ENCODE data around the gene RBFA.

RBFA gene

GRCh38 chr18:80042785-80043184 is 8.6 kb downstream of the RBFA start:
- Histone ChIP-seq H3K9me3 (ENCODE audit: control insufficient read depth, low read length) (no peaks in the 10 kb centered on the region), H3K27ac (no peak overlapping the region), H3K27me3 (ENCODE audit: control insufficient read depth, insufficient read depth, low read length) (no peaks in the 10 kb centered on the region), H3K9ac (no peak overlapping the region), H3K4me2 (ENCODE audit: low read length) (no peak overlapping the region), H3K36me3 (ENCODE audit: control insufficient read depth, insufficient read depth, low read length) (no peaks in the 10 kb centered on the region), H3K4me3 (ENCODE audit: low read depth, low read length) (no peak overlapping the region), H2AFZ (no peak overlapping the region), H3K4me1 (no peaks in the 10 kb centered on the region), H3K79me2 (no peaks in the 10 kb centered on the region)
- TF ChIP-seq CTCF (IDR thresholded peaks at IDR 0.05) = no peak

GRCh38 chr18:80044072-80044471 is 9.8 kb downstream of the RBFA start:
- no peak overlapping the region for H3K4me3 ChIP-seq (ENCODE audit: low read depth, low read length)
- no peak overlapping the region for H3K27ac ChIP-seq
- H3K9me3 ChIP-seq (ENCODE audit: control insufficient read depth, low read length) = no peaks in the 10 kb centered on the region
- no peak overlapping the region for H2AFZ ChIP-seq
- no peaks in the 10 kb centered on the region for H3K4me1 ChIP-seq
- no peak overlapping the region for H3K9ac ChIP-seq
- H3K4me2 ChIP-seq (ENCODE audit: low read length) = no peak overlapping the region
- H3K79me2 ChIP-seq = no peaks in the 10 kb centered on the region
- no peak for TF ChIP-seq CTCF (IDR thresholded peaks at IDR 0.05)
- no peaks in the 10 kb centered on the region for H3K36me3 ChIP-seq (ENCODE audit: control insufficient read depth, insufficient read depth, low read length)
- no peaks in the 10 kb centered on the region for H3K27me3 ChIP-seq (ENCODE audit: control insufficient read depth, insufficient read depth, low read length)

- Histone ChIP-seq H3K9me3 (ENCODE audit: control insufficient read depth, low read length) (no peaks in the 10 kb centered on the region), H2AFZ (no peak overlapping the region), H3K79me2 (no peaks in the 10 kb centered on the region), H3K27me3 (ENCODE audit: control insufficient read depth, insufficient read depth, low read length) (no peaks in the 10 kb centered on the region), H3K4me3 (ENCODE audit: low read depth, low read length) (no peak overlapping the region), H3K4me2 (ENCODE audit: low read length) (no peak overlapping the region), H3K9ac (no peak overlapping the region), H3K36me3 (ENCODE audit: control insufficient read depth, insufficient read depth, low read length) (no peaks in the 10 kb centered on the region), H3K27ac (no peak overlapping the region), H3K4me1 (no peaks in the 10 kb centered on the region)
- TF ChIP-seq CTCF (IDR thresholded peaks at IDR 0.05) = no peak
Measured at GRCh38 chr18:80046011-80046410, 11.8 kb downstream of the RBFA start.

GRCh38 chr18:80046431-80046830 is 12.2 kb downstream of the RBFA start:
- H3K36me3 ChIP-seq (ENCODE audit: control insufficient read depth, insufficient read depth, low read length) = no peaks in the 10 kb centered on the region

More at GRCh38 chr18:80046431-80046830, 12.2 kb downstream of the RBFA start:
- H3K27ac ChIP-seq = no peak overlapping the region
- TF ChIP-seq CTCF (IDR thresholded peaks at IDR 0.05) = no peak
- H3K9me3 ChIP-seq (ENCODE audit: control insufficient read depth, low read length) = no peaks in the 10 kb centered on the region
- H3K4me1 ChIP-seq = no peaks in the 10 kb centered on the region
- H2AFZ ChIP-seq = no peak overlapping the region
- no peaks in the 10 kb centered on the region for H3K79me2 ChIP-seq
- no peaks in the 10 kb centered on the region for H3K27me3 ChIP-seq (ENCODE audit: control insufficient read depth, insufficient read depth, low read length)
- H3K4me2 ChIP-seq (ENCODE audit: low read length) = no peak overlapping the region
- H3K9ac ChIP-seq = no peak overlapping the region
- H3K4me3 ChIP-seq (ENCODE audit: low read depth, low read length) = no peak overlapping the region

Data from parathyroid adenoma (tissue), 2 donors.